HG03045 (cell line): ENCODE data around the gene RER1.

Source experiments
- ATAC-seq: cut with Tn5 transposase; IDR thresholded peaks from one replicate; pipeline ENCODE4 v1.9.1; 2021; ENCODE audit warnings: mild to moderate bottlenecking, moderate library complexity; ENCODE audit not compliant: unreplicated experiment

RER1 gene

DNA sequence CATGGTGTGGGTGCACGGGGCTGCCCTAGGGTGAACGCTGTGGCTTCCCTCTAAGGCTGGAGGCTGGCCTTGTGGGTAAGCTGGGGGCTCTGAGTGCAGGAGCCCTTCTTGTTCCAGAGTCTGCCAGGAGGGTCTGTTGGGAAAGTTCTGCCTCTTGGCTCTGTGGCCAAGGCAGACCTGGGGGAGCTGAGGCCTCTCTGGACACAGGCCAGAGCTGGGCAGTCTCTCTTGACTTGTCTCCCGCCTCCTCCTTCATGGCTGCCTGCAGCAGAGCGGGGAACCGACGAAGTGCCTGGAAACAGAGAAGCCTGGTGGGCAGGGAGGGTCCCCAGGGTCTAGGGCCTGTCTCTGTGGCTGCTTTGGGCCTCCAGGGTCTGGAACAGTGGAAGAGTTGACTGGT is 51.0 kb downstream of the RER1 start:
- ATAC-seq, result no peak

DNA sequence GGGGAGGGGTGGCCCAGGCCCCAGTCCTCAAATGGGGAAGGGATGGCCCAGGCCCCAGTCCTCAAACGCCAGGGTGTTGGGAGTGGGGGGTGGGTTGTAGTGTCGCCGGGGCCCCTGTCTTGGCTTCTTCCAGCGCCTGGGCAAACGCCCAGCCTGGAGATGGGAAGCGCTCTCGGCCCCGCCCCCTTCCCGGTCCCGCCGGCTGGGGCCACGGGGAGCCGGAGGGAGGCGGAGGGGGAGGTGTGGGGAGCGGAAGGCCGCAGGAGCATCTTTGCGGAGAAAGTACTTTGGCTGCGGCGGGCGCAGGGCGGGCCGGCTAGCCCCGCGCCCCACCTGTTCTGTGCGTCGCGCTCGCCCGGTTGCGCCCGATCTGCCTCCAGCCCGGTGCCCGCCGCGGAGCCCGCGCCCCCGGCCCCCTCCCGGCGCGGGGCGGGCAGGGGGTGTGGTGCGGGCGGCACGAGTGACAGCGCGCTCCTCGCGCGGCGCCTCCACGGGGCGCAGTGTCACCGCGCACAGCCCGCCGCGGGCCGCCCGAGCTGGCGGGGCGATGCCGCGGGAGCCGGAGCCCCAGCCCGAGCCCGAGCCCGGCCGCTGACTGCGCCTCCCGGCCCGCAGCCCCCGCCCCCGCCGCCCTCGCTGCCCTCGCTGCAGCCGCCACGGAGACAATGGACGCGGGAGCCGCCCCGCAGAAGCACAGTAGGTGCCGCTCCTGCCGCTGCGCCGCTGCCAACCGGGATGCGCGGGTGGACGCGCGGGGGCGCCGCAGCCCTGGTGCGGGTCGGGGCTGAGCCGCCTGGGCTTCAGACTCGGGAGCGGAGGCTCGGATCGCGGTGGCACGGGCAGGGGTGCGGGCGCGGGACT is 51.9 kb downstream of the RER1 start:
- ATAC-seq, result no peak

DNA sequence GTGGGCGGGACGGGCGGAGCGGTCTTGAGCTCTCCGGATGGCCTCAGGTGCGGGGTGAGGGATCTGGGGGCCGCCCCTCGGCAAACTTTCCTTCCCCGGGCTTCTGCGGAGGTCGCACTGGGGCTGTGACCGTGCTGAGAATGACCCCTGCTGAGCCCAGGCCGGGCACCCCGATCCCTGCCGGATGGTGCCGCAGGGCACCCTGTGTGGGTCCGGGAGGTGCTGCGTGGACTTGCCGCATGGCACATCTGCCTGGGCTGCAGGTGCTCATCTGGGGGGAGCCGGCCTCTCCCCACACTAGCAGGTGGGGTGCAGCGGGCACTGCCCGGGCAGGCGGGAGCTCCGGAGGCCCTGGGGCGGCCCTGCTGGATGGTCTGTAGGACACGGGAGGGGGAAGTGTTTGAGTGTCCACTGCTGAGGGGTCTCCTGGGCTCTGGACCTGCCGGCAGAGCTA is 52.5 kb downstream of the RER1 start:
- no peak for ATAC-seq

DNA sequence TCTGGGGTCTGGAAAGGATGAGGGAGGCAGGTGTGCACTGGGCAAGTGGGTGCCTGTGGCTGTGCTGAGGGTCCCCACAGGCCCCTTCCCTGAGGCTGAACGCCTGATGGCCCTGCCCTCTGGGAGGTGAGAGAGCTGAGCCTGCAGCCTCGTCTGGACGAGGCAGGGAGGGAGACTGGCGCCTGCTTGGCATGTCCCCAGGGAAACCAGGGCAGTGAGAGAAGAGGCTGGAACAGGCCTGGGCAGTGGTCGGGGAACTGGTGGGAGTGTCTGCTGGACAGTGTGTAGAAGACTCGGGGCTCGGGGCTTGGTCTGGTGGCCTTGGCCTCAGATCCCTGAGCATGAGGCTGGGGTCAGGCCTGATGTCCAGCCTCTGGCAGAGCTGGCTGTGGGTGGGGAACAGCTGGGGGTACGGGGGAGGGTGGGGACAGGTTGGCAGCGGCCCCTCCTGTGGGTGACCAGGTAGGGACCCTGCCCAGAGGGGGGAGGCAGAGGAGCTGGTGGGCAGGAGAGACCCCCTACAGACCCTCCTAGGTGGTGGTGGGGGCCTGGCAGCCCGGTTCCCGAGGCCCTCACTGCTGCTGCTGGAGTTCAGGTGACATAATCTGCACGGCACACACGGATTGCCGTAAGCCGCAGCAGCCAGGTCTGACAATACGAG is 53.7 kb downstream of the RER1 start:
- no peak for ATAC-seq

DNA sequence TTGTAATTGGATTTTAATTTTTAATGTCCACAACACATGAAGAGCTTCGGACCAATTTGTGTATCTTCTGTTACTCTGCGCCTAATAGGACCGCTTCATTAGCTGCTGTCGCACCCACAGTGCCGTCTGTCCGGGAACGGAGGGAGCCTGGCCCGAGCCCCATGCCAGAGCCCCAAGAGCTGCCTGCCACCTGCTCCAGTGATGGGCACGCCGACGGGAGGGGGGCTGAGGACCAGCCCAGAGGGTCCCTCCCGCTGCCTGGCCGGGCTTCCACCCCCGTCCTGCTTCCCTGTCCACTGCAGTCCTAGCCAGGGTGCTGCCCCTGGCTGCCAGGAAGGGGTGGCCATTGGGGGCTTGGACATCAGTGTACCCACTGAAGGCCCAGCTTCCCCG is 54.2 kb downstream of the RER1 start:
- no peak for ATAC-seq

DNA sequence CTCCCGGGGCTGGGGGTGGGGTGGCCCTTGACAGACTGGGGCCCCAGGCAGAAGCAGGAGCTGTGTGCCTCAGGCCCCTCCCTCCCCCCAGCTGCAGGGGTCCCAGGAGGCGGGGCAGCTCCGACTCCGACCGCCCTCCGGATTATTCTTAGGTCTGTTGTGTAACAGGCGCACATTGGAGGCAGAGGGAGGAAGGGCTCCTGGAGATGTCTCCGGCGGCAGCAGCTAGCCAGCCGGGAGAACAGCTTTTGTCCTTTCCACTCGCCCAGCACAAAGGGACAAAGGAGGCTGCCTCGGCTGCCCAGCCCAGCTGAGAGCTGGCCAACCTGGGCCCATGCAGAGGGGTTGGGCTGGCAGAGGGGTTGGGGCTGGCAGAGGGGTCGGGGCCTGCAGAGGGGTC is 54.8 kb downstream of the RER1 start:
- no peak for ATAC-seq

DNA sequence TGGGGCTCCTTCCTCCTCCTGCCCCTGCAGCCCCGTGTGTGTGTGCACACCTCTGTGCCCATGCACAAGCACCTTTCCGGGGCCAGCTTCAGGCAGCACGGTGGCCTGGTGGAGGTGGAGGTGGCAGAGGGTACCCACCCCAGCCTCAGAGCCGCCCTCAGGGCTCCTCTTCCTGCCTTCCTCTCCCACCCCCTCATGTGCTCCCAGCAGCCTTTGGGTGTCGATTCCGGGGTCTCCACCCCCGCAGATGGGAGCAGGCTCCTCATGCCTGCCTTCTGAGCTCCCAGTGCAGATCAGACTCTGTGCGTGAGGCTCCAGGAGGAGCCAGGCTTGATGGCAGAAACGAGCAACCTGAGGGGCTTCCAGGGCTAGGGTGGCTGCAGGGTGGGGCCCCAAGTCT is 55.2 kb downstream of the RER1 start:
- no peak for ATAC-seq

DNA sequence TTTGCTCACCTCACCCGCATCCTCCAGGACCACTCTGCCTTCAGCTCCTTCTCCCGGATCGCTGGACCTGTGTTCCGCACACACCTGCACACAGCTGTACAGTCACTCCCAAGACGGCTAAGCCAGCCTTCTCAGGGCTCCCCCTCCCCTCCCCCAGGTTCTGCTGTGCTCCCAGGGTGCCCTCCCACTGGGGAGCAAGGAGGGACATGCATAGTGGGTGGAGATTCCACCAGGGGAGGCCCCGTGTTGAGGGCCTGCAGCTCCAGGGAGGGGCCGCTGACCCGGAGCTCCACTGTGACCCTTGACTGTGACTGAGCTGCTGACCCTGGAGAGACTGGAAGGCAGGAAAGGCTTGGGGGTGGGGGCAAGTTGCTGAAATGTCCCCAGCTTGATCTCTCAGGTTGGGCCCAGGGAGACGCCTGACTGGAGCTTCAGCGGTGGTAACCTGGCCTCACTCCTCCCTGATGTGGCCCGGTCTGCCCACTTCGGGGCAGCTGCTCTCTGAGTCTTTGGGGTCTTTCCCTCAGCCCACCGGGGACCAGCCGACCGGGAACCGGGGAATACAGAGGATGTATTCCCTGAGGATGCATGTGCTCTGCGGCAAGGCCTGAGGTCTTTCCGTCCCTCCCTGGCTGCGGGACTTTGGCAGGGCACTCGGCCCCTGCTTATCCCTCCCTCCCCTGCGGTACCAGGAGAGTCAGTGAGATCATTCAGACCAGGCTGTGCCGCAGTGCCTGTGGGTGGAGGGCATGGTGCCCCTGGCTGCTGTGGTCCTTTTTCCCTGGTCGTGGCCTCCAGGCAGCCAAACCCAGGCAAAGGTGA is 55.8 kb downstream of the RER1 start:
- no peak for ATAC-seq

DNA sequence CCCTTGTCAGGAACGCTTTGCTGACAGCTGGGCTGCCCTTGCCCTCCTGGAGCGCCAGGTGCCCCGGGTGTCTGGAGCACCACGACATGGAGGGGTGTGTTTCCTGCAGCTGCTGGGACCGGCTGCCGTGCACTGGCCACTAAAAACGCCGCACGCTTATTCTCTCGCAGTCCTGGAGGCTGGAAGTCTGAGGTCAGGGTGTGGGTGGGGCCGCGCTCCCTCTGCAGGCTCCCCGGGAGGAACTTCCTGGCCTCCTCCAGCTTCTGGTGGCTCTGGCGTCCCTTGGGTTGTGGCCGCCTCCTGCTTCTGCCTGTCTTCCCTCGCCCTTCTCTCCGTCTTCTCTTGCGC is 56.4 kb downstream of the RER1 start:
- no peak for ATAC-seq

DNA sequence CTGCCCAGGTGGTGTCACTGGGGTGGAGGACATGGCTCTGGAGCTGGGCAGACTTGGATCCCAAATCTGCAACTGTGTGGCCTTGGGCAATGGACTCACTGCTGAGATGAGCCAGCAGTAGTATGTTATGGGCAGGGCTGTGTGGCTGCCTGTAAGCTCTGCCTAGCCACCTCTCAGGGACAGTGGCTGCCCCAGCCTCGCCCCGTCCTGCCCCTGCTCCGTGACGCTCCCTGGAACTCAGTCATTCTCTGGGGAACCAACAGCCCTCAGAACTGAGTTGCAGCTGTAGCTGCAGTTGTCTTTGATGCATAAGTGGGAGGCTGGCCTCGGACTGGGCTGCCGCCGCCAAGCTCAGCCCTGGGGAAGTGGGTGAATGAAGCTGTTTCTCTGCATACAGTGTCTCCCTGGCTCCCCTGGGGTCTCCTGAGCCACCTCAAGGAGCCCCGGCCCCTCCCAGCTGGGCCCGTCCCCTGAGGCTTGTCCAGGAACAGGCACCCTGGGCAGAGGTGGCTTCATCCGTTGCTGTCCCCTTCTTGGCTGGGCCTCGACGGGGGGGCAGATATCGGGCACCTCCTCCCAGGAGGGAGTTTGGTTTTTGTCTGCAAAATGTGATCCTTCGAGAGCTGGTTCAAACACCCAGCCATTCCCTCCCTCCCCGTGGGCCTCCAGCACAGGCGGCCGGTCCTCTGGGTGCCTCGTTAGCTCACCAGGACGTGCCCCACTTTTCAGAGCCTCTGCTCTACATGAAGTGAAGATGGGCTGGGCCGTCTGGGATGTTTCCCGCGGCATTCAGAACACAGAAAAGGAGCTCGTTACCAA is 58.2 kb downstream of the RER1 start:
- ATAC-seq, result no peak

DNA sequence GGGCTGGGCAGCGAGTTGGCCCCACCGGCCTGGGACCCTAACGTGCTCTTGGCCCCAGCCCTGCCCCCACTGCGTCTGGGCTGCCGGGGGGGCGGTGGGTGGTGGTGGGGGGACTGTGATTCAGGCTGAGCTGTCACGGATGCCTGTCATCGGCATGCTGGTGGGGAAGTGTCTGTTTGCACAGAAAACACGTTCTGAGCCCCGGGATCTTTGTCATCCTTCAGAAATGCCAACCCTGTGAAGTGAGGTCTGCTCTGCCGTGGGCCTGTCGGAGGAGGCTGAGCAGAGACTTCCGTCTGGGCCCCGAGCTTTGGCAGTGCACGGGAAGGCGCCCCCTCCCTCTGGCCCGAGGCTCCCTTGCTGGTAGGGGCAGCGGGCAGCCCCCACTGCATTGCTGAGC is 60.1 kb downstream of the RER1 start:
- no peak for ATAC-seq

DNA sequence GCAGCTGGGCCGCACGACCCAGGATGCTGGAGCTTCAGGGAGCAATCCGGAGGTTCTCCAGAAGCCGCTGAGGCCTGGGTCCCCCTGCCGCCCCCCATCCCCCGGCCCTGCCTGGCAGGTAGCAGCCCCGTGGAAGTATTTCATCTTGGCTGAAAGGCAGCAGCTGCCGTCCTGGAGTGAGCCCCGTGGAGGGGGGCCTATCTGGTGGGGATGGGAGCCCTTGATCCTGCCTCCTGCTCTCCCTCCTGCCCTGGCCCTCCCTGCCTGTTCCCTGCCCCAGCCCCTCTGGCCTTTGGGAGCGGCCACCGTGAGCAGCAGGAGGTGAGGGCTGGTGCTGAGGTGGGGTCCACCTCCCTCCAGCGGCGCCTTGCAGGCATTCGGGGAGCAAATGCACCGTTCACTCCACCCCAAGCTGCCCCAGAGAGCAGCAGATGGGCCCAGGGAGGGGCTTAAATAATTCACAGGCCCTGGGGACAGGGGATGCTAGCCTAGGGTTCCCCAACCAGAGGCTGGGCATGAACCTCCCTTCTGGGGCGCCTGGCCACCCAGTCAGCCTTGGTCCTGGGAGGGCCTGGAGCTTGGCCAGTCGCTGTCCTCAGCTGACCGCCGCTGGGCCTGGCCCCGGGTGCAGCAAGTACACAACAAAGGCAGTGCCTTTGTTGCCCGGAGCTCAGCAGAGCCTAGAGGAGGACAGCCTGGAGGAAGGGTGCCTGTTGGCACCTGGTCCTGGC is 60.7 kb downstream of the RER1 start:
- no peak for ATAC-seq

DNA sequence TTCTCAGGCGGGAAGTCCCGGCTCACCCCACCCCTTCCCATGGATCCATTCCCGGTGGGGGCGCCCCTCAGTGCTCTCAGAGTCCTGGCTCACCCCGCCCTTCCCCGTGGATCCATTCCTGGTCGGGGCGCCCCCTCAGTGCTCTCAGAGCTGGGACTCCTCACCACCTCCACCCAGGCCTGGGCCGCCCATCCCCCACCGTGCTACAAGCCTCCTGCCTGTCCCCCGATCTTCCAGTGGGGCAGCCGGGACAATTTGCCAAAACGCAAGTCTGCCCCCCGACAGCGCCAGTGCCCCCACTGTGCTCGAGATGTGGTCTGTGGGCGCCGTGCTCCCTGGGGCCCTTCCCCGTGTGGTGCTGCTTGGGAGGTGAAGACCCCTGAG is 61.3 kb downstream of the RER1 start:
- ATAC-seq, result no peak

DNA sequence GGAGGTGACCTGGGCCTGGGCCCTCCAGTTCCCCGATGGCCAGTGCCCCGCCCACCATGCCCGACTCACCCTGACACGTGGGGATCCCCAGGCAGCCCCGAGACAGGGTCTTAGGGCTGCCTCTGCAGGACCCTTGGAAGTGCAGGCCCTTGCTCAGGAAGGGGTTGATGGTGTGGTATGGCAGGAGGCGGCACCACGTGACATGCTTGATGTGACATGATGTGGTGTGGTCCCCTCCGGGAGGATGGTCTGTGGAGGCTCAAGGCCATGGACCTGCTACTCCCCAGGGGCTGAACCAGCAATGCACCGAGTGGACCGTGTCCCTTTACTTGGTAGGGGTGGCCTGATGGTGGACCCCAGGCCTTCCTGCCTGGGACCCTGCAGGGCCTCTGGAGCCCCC is 62.6 kb downstream of the RER1 start:
- ATAC-seq, result no peak
